HUES48 (cell line): ENCODE measurements around the gene AMMECR1.
"Not testable (repeated sequence)": the region's sequence is repeated elsewhere in the genome, so short reads cannot be mapped to it uniquely, and the experiment has no call there.

Experiments used
- H3K27ac ChIP-seq: one replicate; pipeline ENCODE4 v1.7.0; 2013; ENCODE audit warnings: low read depth, low read length, inconsistent platforms
- H3K27me3 ChIP-seq: 2 replicates; pipeline ENCODE4 v1.6.1; 2013; ENCODE audit warnings: mild to moderate bottlenecking, low read length; ENCODE audit not compliant: control insufficient read depth, insufficient read depth
- H3K36me3 ChIP-seq: 2 replicates; pipeline ENCODE4 v1.6.1; 2013; ENCODE audit warnings: low read length; ENCODE audit not compliant: control insufficient read depth, insufficient read depth
- H3K4me1 ChIP-seq: 2 replicates; pipeline ENCODE4 v1.6.1; 2013; ENCODE audit warnings: mild to moderate bottlenecking, low read length; ENCODE audit not compliant: control insufficient read depth, insufficient read depth
- H3K4me3 ChIP-seq: 2 replicates; pipeline ENCODE4 v1.5.1; 2013; ENCODE audit warnings: mild to moderate bottlenecking, low read depth, low read length
- H3K9ac ChIP-seq: 2 replicates; pipeline ENCODE4 v1.6.1; 2013; ENCODE audit warnings: mild to moderate bottlenecking, low read depth, low read length, moderate library complexity
- H3K9me3 ChIP-seq: 2 replicates; pipeline ENCODE4 v1.6.1; 2013; ENCODE audit warnings: low read length; ENCODE audit not compliant: control insufficient read depth, insufficient read depth

The AMMECR1 gene

GRCh38 chrX:110156167-110156754 is 161.6 kb downstream of the AMMECR1 start:
- 0 out of 2 replicates have a peak, but pooled peaks cover 4% of the 10 kb centered on the region for H3K27me3 ChIP-seq
- no peaks in the 10 kb centered on the region for H3K36me3 ChIP-seq
- H3K27ac ChIP-seq, result no peak overlapping the region
- no peak overlapping the region for H3K9ac ChIP-seq
- H3K4me1 ChIP-seq, result no peaks in the 10 kb centered on the region
- H3K4me3 ChIP-seq, result no peak overlapping the region
- H3K9me3 ChIP-seq, result no peaks in the 10 kb centered on the region

- no peaks in the 10 kb centered on the region for H3K4me1 ChIP-seq
These were observed 162.1 kb downstream of the AMMECR1 start for GRCh38 chrX:110155759-110156158.

GRCh38 chrX:110154328-110154727 is 163.6 kb downstream of the AMMECR1 start:
- H3K4me1 ChIP-seq, H3K27ac ChIP-seq, H3K36me3 ChIP-seq, H3K9me3 ChIP-seq, H3K27me3 ChIP-seq, H3K9ac ChIP-seq, H3K4me3 ChIP-seq: not testable (repeated sequence)

More at GRCh38 chrX:110155759-110156158, 162.1 kb downstream of the AMMECR1 start:
- Histone ChIP-seq H3K27ac (no peak overlapping the region), H3K9ac (no peak overlapping the region), H3K9me3 (no peaks in the 10 kb centered on the region), H3K27me3 (0 out of 2 replicates have a peak, but pooled peaks cover 4% of the 10 kb centered on the region), H3K36me3 (no peaks in the 10 kb centered on the region), H3K4me3 (no peak overlapping the region)

GRCh38 chrX:110153896-110154295 is 164.0 kb downstream of the AMMECR1 start:
- no peak overlapping the region for H3K27ac ChIP-seq
- H3K4me3 ChIP-seq, result no peak overlapping the region
- no peaks in the 10 kb centered on the region for H3K9me3 ChIP-seq
- H3K9ac ChIP-seq, result no peak overlapping the region
- H3K4me1 ChIP-seq, result no peaks in the 10 kb centered on the region
- H3K27me3 ChIP-seq, result 0 out of 2 replicates have a peak, but pooled peaks cover 4% of the 10 kb centered on the region
- no peaks in the 10 kb centered on the region for H3K36me3 ChIP-seq

- no peaks in the 10 kb centered on the region for H3K9me3 ChIP-seq
- no peak overlapping the region for H3K9ac ChIP-seq
- H3K36me3 ChIP-seq, result no peaks in the 10 kb centered on the region
- 0 out of 2 replicates have a peak, but pooled peaks cover 4% of the 10 kb centered on the region for H3K27me3 ChIP-seq
- no peak overlapping the region for H3K27ac ChIP-seq
- H3K4me1 ChIP-seq, result no peaks in the 10 kb centered on the region
- no peak overlapping the region for H3K4me3 ChIP-seq
These were observed 164.6 kb downstream of the AMMECR1 start for GRCh38 chrX:110153244-110153643.

GRCh38 chrX:110146521-110146920 is 171.4 kb downstream of the AMMECR1 start:
- no peaks in the 10 kb centered on the region for H3K36me3 ChIP-seq
- no peaks in the 10 kb centered on the region for H3K27me3 ChIP-seq
- H3K27ac ChIP-seq, result no peak overlapping the region
- no peak overlapping the region for H3K4me3 ChIP-seq
- H3K9me3 ChIP-seq, result no peaks in the 10 kb centered on the region
- peaks cover 16% of the 10 kb centered on the region for H3K4me1 ChIP-seq
- H3K9ac ChIP-seq, result no peak overlapping the region

- H3K27ac ChIP-seq, result no peak overlapping the region
- H3K9me3 ChIP-seq, result no peaks in the 10 kb centered on the region
- peaks cover 16% of the 10 kb centered on the region for H3K4me1 ChIP-seq
- no peak overlapping the region for H3K4me3 ChIP-seq
- no peaks in the 10 kb centered on the region for H3K27me3 ChIP-seq
- no peak overlapping the region for H3K9ac ChIP-seq
- H3K36me3 ChIP-seq, result no peaks in the 10 kb centered on the region
These were observed 172.0 kb downstream of the AMMECR1 start for GRCh38 chrX:110145854-110146253.

- H3K4me1 ChIP-seq, result peaks cover 16% of the 10 kb centered on the region
- no peaks in the 10 kb centered on the region for H3K27me3 ChIP-seq
- H3K27ac ChIP-seq, result no peak overlapping the region
- no peak overlapping the region for H3K9ac ChIP-seq
- no peaks in the 10 kb centered on the region for H3K9me3 ChIP-seq
- no peaks in the 10 kb centered on the region for H3K36me3 ChIP-seq
- H3K4me3 ChIP-seq, result no peak overlapping the region
These were observed 172.6 kb downstream of the AMMECR1 start for GRCh38 chrX:110145311-110145710.
